EH (cell line): Measurements from ENCODE around the gene LRRC42.
"Not testable (repeated sequence)": the region's sequence is repeated elsewhere in the genome, so short reads cannot be mapped to it uniquely, and the experiment has no call there.

Experiments used
- DNase-seq: peaks from one replicate; pipeline ENCODE4 v3.0.0-alpha.2; 2015; ENCODE audit warnings: low read depth

Gene LRRC42

DNA sequence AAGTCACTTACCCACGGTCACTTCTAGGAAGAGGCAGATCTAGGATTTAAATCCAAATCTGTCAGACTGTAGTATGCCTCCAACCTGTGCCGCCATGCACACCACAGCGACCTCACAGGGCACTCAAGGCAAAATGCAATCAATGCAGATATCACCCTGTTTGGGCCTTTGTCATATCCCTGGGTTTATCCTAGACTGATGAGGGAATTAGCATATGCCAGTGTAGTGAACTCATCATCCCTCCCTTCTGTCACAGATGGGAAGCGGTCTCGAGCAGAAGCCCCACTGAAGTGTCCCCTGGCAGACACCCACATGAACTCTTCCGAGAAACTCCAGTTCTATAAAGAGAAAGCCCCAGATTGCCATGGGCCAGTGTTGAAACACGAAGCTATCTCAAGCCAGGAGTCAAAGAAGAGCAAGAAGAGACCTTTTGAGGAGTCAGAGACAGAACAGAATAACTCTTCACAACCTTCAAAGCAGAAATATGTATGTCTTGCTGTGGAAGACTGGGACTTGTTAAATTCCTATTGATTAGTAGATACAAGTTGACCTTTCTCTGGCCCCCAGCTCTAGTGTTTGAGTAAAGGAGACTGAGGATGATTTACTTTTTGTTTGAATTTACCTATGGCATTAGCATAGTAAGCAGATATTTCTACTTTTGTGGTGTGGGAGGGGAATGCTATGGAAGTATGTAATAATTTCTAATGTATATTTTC, 21.4 kb downstream of the LRRC42 start:
- no peak for DNase-seq

GRCh38 chr1:53968125-53968513, 22.0 kb downstream of the LRRC42 start:
- peak; percentile 27 for DNase-seq

GRCh38 chr1:53969323-53969722, 23.2 kb downstream of the LRRC42 start:
- DNase-seq: not testable (repeated sequence)

GRCh38 chr1:53971718-53972117, 25.6 kb downstream of the LRRC42 start:
- peak; percentile 70 for DNase-seq

DNA sequence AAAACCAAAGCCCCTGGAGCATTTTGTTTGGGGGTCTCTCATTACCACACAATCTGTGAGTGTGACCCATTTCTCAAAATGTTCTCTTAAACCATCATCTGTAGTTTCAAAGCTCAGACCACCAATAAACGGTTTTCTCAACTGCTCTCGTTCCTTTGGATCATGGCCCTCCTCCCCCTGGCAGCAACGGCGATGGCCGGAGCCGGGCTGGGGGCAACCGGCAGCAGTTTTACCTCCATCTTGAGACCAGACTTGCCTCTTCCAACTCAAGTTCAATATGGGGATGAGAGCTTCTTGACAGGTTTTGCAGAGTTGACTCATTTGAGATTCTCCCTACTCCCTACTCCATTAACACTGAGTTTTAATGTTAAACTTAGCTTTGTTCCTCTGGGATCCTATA, 29.7 kb downstream of the LRRC42 start:
- no peak for DNase-seq

DNA sequence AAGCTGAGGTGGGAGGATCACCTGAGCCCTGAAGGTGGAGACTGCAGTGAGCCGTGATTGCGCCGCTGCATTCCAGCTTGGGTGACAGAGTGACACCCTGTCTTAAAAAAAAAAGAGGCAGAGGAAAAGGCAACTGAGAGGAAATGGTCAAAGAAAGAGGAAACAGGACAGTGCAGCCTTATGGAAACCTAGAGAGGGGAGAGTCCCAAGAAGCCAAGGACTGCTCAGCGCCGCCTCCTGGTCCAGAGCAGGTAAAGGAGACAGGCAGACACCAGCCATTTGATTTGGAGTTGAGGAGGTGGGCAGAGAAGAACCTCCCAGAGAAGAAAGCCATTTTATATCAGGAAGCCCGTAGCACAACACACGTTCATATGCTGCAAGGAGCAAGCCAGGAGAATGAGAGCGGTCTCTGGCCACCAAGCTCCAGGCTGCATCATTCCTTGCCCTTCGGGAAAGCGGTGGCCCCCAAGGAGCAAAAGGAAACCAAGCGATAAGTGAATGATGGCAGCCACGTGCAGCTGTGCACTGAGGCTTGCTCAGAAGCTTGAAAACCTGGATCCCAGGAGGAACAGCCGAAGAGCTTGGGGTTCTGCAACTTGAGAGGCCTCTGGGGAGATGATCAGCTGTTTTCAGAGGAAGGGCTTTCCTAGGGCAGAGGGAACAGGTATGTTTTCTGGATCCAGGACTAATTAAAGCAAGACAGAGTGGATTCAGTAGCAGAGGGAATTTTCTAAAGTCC, 33.7 kb downstream of the LRRC42 start:
- DNase-seq: no peak

GRCh38 chr1:53981220-53981619, 35.1 kb downstream of the LRRC42 start:
- DNase-seq: no peak

DNA sequence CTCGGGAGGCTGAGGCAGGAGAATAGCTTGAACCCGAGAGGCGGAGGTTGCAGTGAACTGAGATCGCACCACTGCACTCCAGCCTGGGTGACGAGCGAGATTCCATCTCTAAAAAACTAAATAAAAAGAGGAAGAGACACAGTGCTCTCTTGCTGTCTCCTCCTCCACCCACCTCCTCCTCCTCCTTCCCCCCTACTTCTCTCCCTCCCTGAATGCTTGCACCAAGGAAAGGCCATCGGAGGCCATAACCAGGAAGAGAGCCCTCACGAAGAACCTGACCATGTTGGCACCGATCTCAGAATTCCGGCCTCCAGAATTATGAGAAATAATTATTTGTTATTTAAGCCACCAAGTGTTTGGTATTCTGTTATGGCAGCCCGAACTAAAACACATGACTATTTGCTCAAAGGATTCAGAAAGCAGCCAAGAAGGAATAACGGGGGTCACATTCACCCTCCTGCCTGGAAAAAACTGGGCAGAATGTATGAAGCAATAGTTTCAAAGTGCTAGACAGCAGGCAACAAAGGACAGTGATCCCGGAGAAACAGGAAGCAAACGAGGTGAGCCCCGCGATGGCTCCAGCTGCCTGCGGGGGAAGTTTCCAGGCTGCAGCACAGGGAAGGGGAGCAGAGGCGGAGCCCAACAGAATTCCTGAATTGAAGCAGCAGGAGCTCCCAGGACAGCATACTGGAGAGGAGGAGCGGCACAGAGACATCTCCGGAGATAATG, 36.0 kb downstream of the LRRC42 start:
- DNase-seq: peak; percentile 77

DNA sequence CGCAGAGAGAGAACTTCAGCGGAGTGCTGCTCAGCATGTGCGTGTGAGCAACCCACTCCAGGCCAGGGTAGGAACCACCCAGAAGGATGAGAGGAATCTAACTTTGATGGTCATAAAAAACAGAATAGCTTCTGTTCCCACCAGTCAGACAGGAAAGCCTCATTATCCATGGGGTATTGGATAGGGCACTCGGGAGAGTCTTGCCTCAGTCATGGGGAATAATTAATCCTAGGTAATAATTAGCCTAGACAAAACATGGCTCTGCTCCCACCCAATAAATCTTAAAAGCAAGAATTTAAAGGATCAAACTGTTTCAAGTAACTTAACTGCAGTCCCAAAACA, 36.6 kb downstream of the LRRC42 start:
- DNase-seq: no peak

- DNase-seq: no peak
These were observed 38.6 kb downstream of the LRRC42 start for GRCh38 chr1:53984726-53985125.

- no peak for DNase-seq
These were observed 40.3 kb downstream of the LRRC42 start for GRCh38 chr1:53986458-53986857.

GRCh38 chr1:53987880-53988279, 41.7 kb downstream of the LRRC42 start:
- peak; percentile 44 for DNase-seq

DNA sequence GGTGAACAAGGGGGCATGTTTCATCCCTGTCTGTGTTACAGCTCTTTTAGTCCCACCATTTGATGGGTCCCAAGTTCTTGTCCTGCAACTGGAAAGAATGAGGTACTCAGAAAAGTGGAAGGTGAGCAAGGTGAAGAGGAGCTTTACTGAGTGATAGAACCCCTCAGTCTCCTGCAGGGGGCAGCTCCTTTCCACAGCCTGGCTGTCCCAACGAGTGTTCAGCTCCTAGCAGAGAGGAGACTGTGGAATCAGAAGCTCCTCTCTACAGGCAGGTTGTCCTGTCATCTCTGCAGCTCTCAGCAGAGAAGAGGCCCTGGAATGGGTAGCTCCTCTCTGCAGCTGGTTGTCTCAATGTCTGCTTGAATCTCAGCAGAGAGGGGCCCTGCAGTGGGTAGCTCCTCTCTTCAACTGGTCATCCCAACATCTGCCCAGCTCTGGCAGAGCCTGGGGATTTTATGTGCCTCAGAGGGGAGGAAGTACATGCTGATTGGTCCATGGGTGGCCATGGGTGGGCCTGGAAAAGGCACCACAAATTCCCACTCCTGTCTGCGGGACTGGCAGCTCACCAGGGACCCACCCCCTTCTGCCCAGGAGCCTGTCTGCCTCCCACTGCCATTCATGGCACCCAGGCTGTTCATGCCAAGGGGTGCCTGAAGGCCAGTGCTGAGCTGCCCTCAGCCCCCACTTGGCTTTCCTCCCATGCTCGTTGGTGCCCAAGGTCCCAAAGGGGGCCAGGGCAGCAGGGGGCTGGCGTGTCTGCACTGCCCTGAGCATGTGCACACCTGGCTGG, 46.1 kb downstream of the LRRC42 start:
- peak; percentile 18 for DNase-seq

DNA sequence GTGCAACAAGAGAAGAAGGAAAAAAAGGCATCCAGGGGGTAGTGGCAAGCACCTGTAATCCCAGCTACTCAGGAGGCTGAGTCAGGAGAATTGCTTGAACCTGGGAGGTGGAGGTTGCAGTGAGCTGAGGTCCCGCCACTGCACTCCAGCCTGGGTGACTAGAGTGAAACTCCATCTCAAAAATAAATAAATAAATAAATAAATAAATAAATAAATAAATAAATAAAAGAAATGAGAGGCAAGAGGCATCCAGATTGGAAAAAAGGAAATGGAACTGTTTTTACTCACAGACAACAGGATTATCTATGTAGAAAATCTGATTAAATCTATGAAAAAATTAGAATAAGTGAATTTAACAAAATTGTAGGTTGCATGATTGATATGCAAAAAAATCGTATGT, 48.4 kb downstream of the LRRC42 start:
- not testable (repeated sequence) for DNase-seq

GRCh38 chr1:53995683-53996082, 49.5 kb downstream of the LRRC42 start:
- no peak for DNase-seq

GRCh38 chr1:53998223-53998622, 52.1 kb downstream of the LRRC42 start:
- no peak for DNase-seq

GRCh38 chr1:53999920-54000319, 53.8 kb downstream of the LRRC42 start:
- DNase-seq: no peak

DNA sequence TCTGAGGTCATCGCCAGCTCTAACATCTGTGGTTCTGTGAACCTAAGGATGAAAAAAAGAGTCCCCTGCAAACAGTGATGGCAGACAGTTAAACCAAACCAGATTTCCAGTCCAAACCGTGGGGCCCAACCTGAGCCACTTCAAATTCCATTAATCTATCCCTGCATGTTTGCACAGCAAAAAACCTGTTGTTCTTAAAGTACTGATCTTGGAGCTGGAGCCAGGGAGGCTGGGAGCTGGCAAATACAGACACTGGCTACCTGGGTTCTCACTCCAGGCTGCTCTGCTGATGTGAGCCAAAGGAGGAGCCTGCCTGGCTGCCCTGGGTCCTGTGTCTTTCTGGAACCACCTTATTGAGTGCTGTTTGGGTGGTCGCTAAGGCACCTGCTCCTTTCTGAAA, 55.4 kb downstream of the LRRC42 start:
- DNase-seq: no peak

- DNase-seq: no peak
These were observed 56.5 kb downstream of the LRRC42 start for GRCh38 chr1:54002544-54003248.

DNA sequence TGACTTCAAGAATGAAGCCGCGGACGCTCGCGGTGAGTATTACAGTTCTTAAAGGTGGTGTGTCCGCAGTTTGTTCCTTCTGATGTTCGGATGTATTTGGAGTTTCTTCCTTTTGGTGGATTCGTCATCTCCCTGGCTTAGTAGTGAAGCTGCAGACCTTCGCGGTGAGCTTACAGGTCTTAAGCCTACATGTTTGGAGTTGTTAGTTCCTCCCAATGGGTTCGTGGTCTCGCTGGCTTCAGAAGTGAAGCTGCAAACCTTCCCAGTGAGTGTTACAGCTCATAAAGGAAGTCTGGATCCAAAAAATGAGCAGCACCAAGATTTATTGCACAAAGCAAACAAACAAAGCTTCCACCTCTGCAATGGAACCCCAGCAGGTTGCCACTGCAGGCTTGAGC, 57.1 kb downstream of the LRRC42 start:
- no peak for DNase-seq

- DNase-seq: not testable (repeated sequence)
These were observed 57.8 kb downstream of the LRRC42 start for GRCh38 chr1:54003750-54004480.
